ENCODE results near the gene ASCL1. TPM values are rescaled to one million over a fixed set of nuclear protein-coding genes. Genes with fewer than 3 reads are reported as not detected.

Gene ASCL1
- total RNA-seq, 2 donors from 2014 or later = 0.17 to 0.53 TPM

DNA sequence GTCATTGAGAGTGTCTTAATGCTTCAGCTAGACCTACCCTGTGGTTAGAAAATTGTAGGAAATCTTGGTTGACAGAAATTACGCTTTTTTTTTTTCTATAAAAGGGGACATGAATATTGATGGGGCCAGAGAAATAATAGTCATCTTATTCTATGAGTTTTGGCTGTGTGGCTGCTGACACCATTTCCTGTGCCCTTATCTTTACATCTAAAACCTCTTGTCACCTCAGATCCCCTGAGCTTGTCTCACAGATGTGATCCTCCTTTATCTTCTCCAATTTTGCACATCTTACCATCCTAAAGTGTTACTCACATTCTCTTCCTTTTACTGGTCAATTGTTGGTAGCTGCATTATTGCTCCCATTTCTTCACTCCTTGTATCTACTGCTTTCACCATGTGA, 36.1 kb downstream of the ASCL1 start:
- intact Hi-C loops (cut with DNase I) = no loop called here
- Histone ChIP-seq H3K4me3 (no peak overlapping the region), H3K9me3 (no peaks in the 10 kb centered on the region), H3K36me3 (no peaks in the 10 kb centered on the region), H3K27me3 (no peaks in the 10 kb centered on the region), H3K27ac (no peak overlapping the region), H3K4me1 (no peaks in the 10 kb centered on the region), H3K9ac (ENCODE audit: low read depth in 2 of 2, low read length in 2 of 2) (no peak overlapping the region)
- DNase-seq = no peak
- TF ChIP-seq, protein P1, sequence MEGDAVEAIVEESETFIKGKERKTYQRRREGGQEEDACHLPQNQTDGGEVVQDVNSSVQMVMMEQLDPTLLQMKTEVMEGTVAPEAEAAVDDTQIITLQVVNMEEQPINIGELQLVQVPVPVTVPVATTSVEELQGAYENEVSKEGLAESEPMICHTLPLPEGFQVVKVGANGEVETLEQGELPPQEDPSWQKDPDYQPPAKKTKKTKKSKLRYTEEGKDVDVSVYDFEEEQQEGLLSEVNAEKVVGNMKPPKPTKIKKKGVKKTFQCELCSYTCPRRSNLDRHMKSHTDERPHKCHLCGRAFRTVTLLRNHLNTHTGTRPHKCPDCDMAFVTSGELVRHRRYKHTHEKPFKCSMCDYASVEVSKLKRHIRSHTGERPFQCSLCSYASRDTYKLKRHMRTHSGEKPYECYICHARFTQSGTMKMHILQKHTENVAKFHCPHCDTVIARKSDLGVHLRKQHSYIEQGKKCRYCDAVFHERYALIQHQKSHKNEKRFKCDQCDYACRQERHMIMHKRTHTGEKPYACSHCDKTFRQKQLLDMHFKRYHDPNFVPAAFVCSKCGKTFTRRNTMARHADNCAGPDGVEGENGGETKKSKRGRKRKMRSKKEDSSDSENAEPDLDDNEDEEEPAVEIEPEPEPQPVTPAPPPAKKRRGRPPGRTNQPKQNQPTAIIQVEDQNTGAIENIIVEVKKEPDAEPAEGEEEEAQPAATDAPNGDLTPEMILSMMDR (IDR thresholded peaks at IDR 0.05) = no peak

DNA sequence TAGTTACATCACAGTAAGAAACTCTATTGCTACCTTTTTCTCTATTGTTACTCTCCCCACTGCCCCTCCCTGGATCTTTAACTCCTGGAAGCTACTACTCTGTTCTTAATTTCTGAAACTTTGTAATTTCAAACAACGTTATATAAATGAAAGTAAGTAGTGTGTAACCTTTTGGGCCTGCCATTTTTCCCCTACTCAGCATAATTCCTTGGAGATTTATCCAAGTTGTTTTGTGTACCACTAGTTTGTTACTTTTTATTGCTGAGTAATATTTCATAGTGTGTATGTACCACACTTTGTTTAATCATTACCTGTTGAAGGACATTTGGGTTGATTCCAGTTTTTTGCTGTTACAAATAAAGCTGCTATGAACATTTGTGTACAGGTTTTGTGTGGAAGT, 37.9 kb downstream of the ASCL1 start:
- H3K27me3 ChIP-seq = no peaks in the 10 kb centered on the region
- H3K9ac ChIP-seq (ENCODE audit: low read depth in 2 of 2, low read length in 2 of 2) = no peak overlapping the region
- no peak overlapping the region for H3K4me3 ChIP-seq
- H3K9me3 ChIP-seq = no peaks in the 10 kb centered on the region
- no peaks in the 10 kb centered on the region for H3K4me1 ChIP-seq
- H3K36me3 ChIP-seq = no peaks in the 10 kb centered on the region
- intact Hi-C loops (cut with DNase I) = no loop called here
- TF ChIP-seq, protein P1 (IDR thresholded peaks at IDR 0.05) = no peak
- no peak for DNase-seq
- H3K27ac ChIP-seq = no peak overlapping the region

Other genes starting within 250 kb of the ASCL1 start
- 1 to 10 TPM in 1 of 2 donors, under 1 TPM in 1; 0.11 to 1.3 TPM for gene PAH, start 40.4 kb upstream of the ASCL1 start, total RNA-seq